WI38 (cell line): ENCODE data around the gene ADRA2C.

Source experiments
- H3K4me3 ChIP-seq: 2 replicates; pipeline ENCODE4 v1.5.1; 2011; ENCODE audit warnings: low read depth, mild to moderate bottlenecking, control low read depth, low read length
- CTCF ChIP-seq: IDR thresholded peaks from 2 replicates; pipeline ENCODE4 v1.5.1; 2012; ENCODE audit warnings: low read depth, mild to moderate bottlenecking, control low read depth, low read length

ADRA2C gene

DNA sequence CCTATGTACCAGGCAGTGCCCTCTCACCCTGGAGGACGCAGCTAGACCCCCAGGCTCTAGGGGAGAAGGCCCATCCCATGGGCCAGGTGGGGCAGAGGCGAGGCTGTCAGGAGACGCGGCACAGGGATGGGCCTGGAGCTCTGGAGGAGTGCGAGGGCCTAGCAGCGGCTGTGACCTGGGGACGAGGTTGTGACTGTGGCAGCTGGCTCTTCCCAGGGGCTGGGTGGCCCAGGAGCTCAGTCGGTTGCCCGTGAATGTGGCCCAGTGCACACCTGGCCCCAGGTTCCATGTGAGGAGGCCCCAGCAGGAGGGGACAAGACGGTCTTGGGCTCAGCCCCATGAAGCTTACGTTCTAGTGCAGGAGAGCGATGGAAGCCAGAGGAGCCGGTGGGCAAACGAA lies 31.0 kb upstream of the ADRA2C start:
- no peak for TF ChIP-seq CTCF
- no peak overlapping the region for H3K4me3 ChIP-seq

DNA sequence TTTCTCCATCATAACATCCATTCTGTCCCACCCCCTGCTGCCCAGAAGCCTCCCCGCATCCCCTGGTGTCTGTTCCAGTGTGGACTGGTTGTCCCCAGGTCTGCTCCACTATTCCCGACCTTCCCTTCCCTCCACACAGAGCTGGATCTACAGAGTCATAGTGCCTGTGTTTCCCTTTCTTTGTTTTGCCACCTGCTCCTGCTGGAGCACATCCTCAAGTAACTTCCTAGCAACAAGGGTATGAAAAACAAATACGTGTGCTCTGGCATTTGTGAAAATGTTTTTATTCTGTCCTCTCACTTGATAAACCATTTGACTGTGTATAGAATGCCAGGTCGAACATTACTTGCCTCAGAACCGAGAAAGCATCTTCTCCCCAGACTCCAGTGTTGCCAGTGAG lies 29.9 kb upstream of the ADRA2C start:
- H3K4me3 ChIP-seq: no peak overlapping the region
- TF ChIP-seq CTCF: no peak

DNA sequence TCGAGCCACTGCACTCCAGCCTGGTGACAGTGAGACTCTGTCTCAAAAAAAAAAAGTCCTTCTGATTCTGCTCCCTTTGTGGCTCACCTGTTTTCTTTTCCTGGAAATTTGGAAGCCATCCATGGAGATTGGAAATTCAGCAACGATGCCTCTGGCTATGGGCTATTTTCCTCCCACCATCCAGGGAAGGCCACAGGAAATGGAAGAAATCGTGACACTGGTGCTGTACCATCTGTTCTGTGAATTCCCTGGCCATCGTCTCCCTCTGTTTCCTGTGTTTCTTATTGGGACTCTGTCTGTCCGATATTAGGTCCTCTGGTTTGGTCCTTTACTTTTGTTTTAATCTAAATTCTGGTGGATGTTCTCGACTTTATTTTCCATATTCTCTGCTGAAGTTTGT lies 29.4 kb upstream of the ADRA2C start:
- H3K4me3 ChIP-seq: no peak overlapping the region
- no peak for TF ChIP-seq CTCF

DNA sequence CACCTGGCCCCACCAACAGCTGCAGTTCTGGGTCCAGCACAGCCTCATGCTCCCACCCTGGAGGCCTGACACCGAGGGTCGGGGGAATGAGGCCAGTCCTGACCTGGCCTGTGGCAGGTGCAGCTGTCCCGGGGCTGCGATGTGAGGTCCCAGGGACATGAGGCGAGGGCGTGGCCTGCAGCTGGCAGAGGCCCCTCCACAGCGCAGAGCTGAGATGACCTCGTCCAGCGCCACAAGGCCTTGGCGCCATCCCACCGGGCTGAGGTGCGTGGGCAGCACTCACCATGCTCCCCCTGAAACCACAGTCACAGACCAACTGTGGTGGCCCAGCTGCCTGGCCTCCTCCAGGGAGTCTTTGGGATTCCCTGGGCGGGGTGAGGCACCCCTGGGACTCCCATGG lies 26.6 kb upstream of the ADRA2C start:
- no peak overlapping the region for H3K4me3 ChIP-seq
- TF ChIP-seq CTCF: no peak

GRCh38 chr4:3740256-3740655 lies 25.9 kb upstream of the ADRA2C start:
- TF ChIP-seq CTCF: no peak

GRCh38 chr4:3741217-3742011 lies 24.8 kb upstream of the ADRA2C start:
- no peak overlapping the region for H3K4me3 ChIP-seq
- no peak for TF ChIP-seq CTCF

More at GRCh38 chr4:3740256-3740655, 25.9 kb upstream of the ADRA2C start:
- no peak overlapping the region for H3K4me3 ChIP-seq

- no peak overlapping the region for H3K4me3 ChIP-seq
- no peak for TF ChIP-seq CTCF
These were observed 23.6 kb upstream of the ADRA2C start for GRCh38 chr4:3742610-3743009.
